Panc1 (cell line): ENCODE results near the gene SYT13. TPM values are rescaled to one million over a fixed set of nuclear protein-coding genes. Genes with fewer than 3 reads are reported as not detected.

Experiments used
- ATAC-seq: fragments of 200-7000 bp; cut with Tn5 transposase; 2 replicates; pipeline ENCODE4 v1.9.1; 2020; ENCODE audit warnings: mild to moderate bottlenecking, moderate library complexity
- BruUV-seq: library from RNA; stranded (reverse); fragments of 400-500 nt; replicated peaks from 2 replicates; lab custom pipeline; 2021; lab: Mats Ljungman, UMichigan
- CTCF ChIA-PET: fragments of 300-600 bp; sonication (Branson Sonifier 250); formaldehyde crosslinking; loops from one replicate; lab custom pipeline; 2022; ENCODE audit warnings: antibody characterized with exemption; lab: Charles Lee
- POLR2A ChIA-PET: fragments of 300-600 bp; sonication (Branson Sonifier 250); formaldehyde crosslinking; loops from one replicate; lab custom pipeline; 2022; ENCODE audit warnings: antibody characterized with exemption; lab: Charles Lee
- DNase-seq: peaks from one replicate; pipeline ENCODE4 v3.0.0-alpha.2; 2010; ENCODE audit warnings: low read depth, low spot score
- H3K27ac ChIP-seq: 2 replicates; pipeline ENCODE4 v1.5.1; 2011; ENCODE audit warnings: mild to moderate bottlenecking, low read length, inconsistent platforms
- H3K27me3 ChIP-seq: fragments of 200-500 bp; sonication (Bioruptor generic); 2 replicates; pipeline ENCODE4 v1.6.0; 2014; ENCODE audit warnings: low read length, inconsistent platforms; ENCODE audit not compliant: control insufficient read depth, insufficient read depth
- H3K36me3 ChIP-seq: fragments of 200-500 bp; sonication (Bioruptor generic); 2 replicates; pipeline ENCODE4 v1.5.1; 2014; ENCODE audit warnings: inconsistent platforms, mild to moderate bottlenecking, low read length, moderate library complexity; ENCODE audit not compliant: control insufficient read depth, insufficient read depth
- H3K4me1 ChIP-seq: 2 replicates; pipeline ENCODE4 v1.5.1; 2011; ENCODE audit warnings: inconsistent platforms, mild to moderate bottlenecking, low read length, moderate library complexity; ENCODE audit not compliant: control insufficient read depth, insufficient read depth
- H3K4me3 ChIP-seq, 2 experiments: 2 replicates each; pipeline ENCODE4 v1.5.1; 2011 to 2012; ENCODE audit warnings: low read depth in 2 of 2, low read length in 2 of 2, mild to moderate bottlenecking in 2 of 2, inconsistent platforms in 1 of 2, moderate library complexity in 1 of 2
- H3K9me3 ChIP-seq: fragments of 200-500 bp; sonication (Bioruptor generic); 2 replicates; pipeline ENCODE4 v1.5.1; 2014; ENCODE audit warnings: low read depth, mild to moderate bottlenecking, inconsistent platforms, low read length, moderate library complexity; ENCODE audit not compliant: control insufficient read depth, insufficient read depth
- CTCF ChIP-seq: fragments of 450-650 bp; IDR thresholded peaks from 2 replicates; pipeline ENCODE4 v1.5.1; 2017; ENCODE audit warnings: mild to moderate bottlenecking
- POLR2AphosphoS5 ChIP-seq: IDR thresholded peaks from 2 replicates; pipeline ENCODE4 v1.6.1; 2012; ENCODE audit warnings: mild to moderate bottlenecking, low read depth, low read length, moderate library complexity
- REST ChIP-seq, 2 experiments: IDR thresholded peaks; 2 replicates each; pipeline ENCODE4 v1.6.1; 2011 to 2012; ENCODE audit warnings: low read depth in 2 of 2, control low read depth in 1 of 2, low read length in 1 of 2, mild to moderate bottlenecking in 1 of 2, moderate library complexity in 1 of 2; ENCODE audit not compliant: insufficient read depth in 1 of 2
- SIN3A ChIP-seq: IDR thresholded peaks from 2 replicates; pipeline ENCODE4 v1.6.1; 2012; ENCODE audit warnings: low read depth, mild to moderate bottlenecking, low read length, moderate library complexity, borderline replicate concordance; ENCODE audit not compliant: insufficient read depth
- TCF7L2 ChIP-seq: IDR thresholded peaks from 2 replicates; pipeline ENCODE4 v1.6.1; 2011; ENCODE audit warnings: mild to moderate bottlenecking, low read depth, low read length, inconsistent platforms
- in situ Hi-C: cut with HindIII; loops from 2 replicates; pipeline ENCODE4 v1.10.0; 2016; ENCODE audit warnings: low sequenced_read_pairs, low pct_unique_long_range_greater_than_20kb
- intact Hi-C: fragments of 100-400 bp; cut with micrococcal nuclease; formaldehyde crosslinking; loops from one replicate; pipeline ENCODE4 v1.10.0; 2022; ENCODE audit not compliant: unreplicated experiment
- total RNA-seq: library from RNA; stranded (reverse); gene quantifications from one replicate; pipeline ENCODE4 v1.2.1, GENCODE V29; 2021; ENCODE audit not compliant: unreplicated experiment

Gene SYT13
- total RNA-seq, 1 experiment from 2014 or later, result 0.13 TPM

- in situ Hi-C loops (no loop called here), intact Hi-C loops (no loop called here)
- CTCF ChIA-PET, result interaction anchor here (0.7 kb wide), 1 partner anchor 205 kb away, joined by 3 read pairs; no protein-coding TSS in a partner anchor
- Histone ChIP-seq H3K27ac (no peak overlapping the region), H3K4me3 (no peak overlapping the region), H3K4me1 (no peaks in the 10 kb centered on the region), H3K9me3 (no peaks in the 10 kb centered on the region), H3K27me3 (peaks cover 15% of the 10 kb centered on the region), H3K36me3 (no peaks in the 10 kb centered on the region)
- ATAC-seq (no peak), DNase-seq (no peak)
- POLR2A ChIA-PET, result no interaction called here
- TF ChIP-seq POLR2AphosphoS5, result no peak
- no peak for TF ChIP-seq TCF7L2
- no peak for TF ChIP-seq CTCF
- TF ChIP-seq REST (IDR thresholded peaks at IDR 0.05; ENCODE audit: insufficient read depth in 1 of 2, low read depth in 2 of 2, low read length in 1 of 2), result no peak
- no peak for TF ChIP-seq SIN3A
- BruUV-seq, result no TSS peak
These were observed 18.2 kb upstream of the SYT13 start for GRCh38 chr11:45304111-45304991.

- Histone ChIP-seq H3K9me3 (no peaks in the 10 kb centered on the region), H3K36me3 (no peaks in the 10 kb centered on the region), H3K27me3 (peaks cover 13% of the 10 kb centered on the region), H3K4me3 (no peak overlapping the region), H3K27ac (no peak overlapping the region), H3K4me1 (no peaks in the 10 kb centered on the region)
- in situ Hi-C loops (no loop called here), intact Hi-C loops (no loop called here)
- POLR2A ChIA-PET, result no interaction called here
- no peak for TF ChIP-seq POLR2AphosphoS5
- TF ChIP-seq CTCF, result no peak
- TF ChIP-seq SIN3A, result no peak
- TF ChIP-seq TCF7L2, result no peak
- no peak for TF ChIP-seq REST (IDR thresholded peaks at IDR 0.05; ENCODE audit: insufficient read depth in 1 of 2, low read depth in 2 of 2, low read length in 1 of 2)
- BruUV-seq, result no TSS peak
- ATAC-seq (no peak), DNase-seq (no peak)
- CTCF ChIA-PET, result no interaction called here
These were observed 17.2 kb upstream of the SYT13 start for GRCh38 chr11:45303316-45303715.
